ENCODE measurements around the gene CCN2.

DNA sequence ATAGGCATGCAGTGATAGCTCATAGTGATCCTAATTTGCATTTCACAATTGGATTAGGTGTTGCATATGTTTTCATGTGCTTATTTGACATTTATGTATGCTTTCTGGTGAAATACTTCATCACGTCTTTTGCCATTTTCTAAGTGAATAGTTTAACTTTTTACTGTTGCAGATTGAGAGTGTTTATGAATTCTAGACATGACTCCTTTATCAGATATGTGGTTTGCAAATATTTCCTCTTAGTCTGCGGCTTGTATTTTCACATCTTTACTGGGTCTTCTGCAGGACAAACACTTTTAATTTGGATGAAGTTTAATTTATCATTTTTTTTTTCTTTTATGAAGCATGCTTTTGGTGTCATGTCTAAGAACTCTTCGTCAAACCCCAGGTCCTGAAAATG lies 39.2 kb downstream of the CCN2 start:
- TF ChIP-seq, protein P1, sequence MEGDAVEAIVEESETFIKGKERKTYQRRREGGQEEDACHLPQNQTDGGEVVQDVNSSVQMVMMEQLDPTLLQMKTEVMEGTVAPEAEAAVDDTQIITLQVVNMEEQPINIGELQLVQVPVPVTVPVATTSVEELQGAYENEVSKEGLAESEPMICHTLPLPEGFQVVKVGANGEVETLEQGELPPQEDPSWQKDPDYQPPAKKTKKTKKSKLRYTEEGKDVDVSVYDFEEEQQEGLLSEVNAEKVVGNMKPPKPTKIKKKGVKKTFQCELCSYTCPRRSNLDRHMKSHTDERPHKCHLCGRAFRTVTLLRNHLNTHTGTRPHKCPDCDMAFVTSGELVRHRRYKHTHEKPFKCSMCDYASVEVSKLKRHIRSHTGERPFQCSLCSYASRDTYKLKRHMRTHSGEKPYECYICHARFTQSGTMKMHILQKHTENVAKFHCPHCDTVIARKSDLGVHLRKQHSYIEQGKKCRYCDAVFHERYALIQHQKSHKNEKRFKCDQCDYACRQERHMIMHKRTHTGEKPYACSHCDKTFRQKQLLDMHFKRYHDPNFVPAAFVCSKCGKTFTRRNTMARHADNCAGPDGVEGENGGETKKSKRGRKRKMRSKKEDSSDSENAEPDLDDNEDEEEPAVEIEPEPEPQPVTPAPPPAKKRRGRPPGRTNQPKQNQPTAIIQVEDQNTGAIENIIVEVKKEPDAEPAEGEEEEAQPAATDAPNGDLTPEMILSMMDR (IDR thresholded peaks at IDR 0.05; ENCODE audit: low read length): no peak
- TF ChIP-seq EZH2 (IDR thresholded peaks at IDR 0.05; ENCODE audit: borderline replicate concordance, low read length): no peak
